Mesothelial cell of epicardium (in vitro differentiated cells): ENCODE data around the gene EIF2B2. TPM values are rescaled to one million over a fixed set of nuclear protein-coding genes. Genes with fewer than 3 reads are reported as not detected.

Experiments
- DNase-seq, 2 experiments: peaks; one replicate each; pipeline ENCODE4 v3.0.0; 2021; ENCODE audit warnings: low spot score in 2 of 2; ENCODE audit not compliant: unreplicated experiment in 2 of 2
- H3K27ac Mint-ChIP-seq: 2 replicates; pipeline ENCODE4 v1.8.0; 2021; ENCODE audit warnings: mixed read lengths
- H3K27me3 Mint-ChIP-seq: 2 replicates; pipeline ENCODE4 v1.8.0; 2021; ENCODE audit warnings: low read depth, mixed read lengths
- H3K36me3 Mint-ChIP-seq: 2 replicates; pipeline ENCODE4 v1.8.0; 2021; ENCODE audit warnings: mixed read lengths
- H3K4me1 Mint-ChIP-seq: 2 replicates; pipeline ENCODE4 v1.8.0; 2021; ENCODE audit warnings: mixed read lengths
- H3K4me3 Mint-ChIP-seq: 2 replicates; pipeline ENCODE4 v1.8.0; 2021; ENCODE audit warnings: mild to moderate bottlenecking, moderate library complexity, mixed read lengths
- H3K9me3 Mint-ChIP-seq: 2 replicates; pipeline ENCODE4 v1.8.0; 2021; ENCODE audit warnings: mixed read lengths
- CTCF ChIP-seq: fragments of 200-600 bp; sonication (generic); IDR thresholded peaks from one replicate; pipeline ENCODE4 v1.5.0; 2021; ENCODE audit warnings: antibody characterized with exemption; ENCODE audit not compliant: unreplicated experiment
- total RNA-seq: library from RNA; stranded (reverse); gene quantifications from 3 replicates; pipeline ENCODE4 v1.2.1, GENCODE V29; 2021

The EIF2B2 gene
- total RNA-seq, 1 donor from 2014 or later: 33.9 TPM

- peaks cover 29% of the 10 kb centered on the region for H3K36me3 Mint-ChIP-seq
- no peak for DNase-seq
- no peaks in the 10 kb centered on the region for H3K27me3 Mint-ChIP-seq
- no peak for TF ChIP-seq CTCF
- H3K27ac Mint-ChIP-seq: no peak overlapping the region
- H3K4me1 Mint-ChIP-seq: peaks cover 8% of the 10 kb centered on the region
- H3K4me3 Mint-ChIP-seq: no peak overlapping the region
- no peaks in the 10 kb centered on the region for H3K9me3 Mint-ChIP-seq
Measured at GRCh38 chr14:75040507-75040906, 37.8 kb downstream of the EIF2B2 start.

GRCh38 chr14:75040959-75041358 is 38.2 kb downstream of the EIF2B2 start:
- no peaks in the 10 kb centered on the region for H3K9me3 Mint-ChIP-seq
- no peak overlapping the region for H3K4me3 Mint-ChIP-seq
- no peaks in the 10 kb centered on the region for H3K27me3 Mint-ChIP-seq
- no peak overlapping the region for H3K27ac Mint-ChIP-seq
- peaks cover 27% of the 10 kb centered on the region for H3K36me3 Mint-ChIP-seq
- TF ChIP-seq CTCF: no peak
- peaks cover 8% of the 10 kb centered on the region for H3K4me1 Mint-ChIP-seq
- DNase-seq: no peak

- Mint-ChIP-seq H3K27me3 (no peaks in the 10 kb centered on the region), H3K9me3 (no peaks in the 10 kb centered on the region), H3K36me3 (peaks cover 29% of the 10 kb centered on the region), H3K4me1 (peaks cover 9% of the 10 kb centered on the region), H3K27ac (no peak overlapping the region), H3K4me3 (no peak overlapping the region)
- DNase-seq: no peak
- TF ChIP-seq CTCF: no peak
Measured at GRCh38 chr14:75041613-75042012, 38.9 kb downstream of the EIF2B2 start.

- H3K27ac Mint-ChIP-seq: no peak overlapping the region
- H3K36me3 Mint-ChIP-seq: peaks cover 26% of the 10 kb centered on the region
- H3K4me1 Mint-ChIP-seq: peaks cover 9% of the 10 kb centered on the region
- no peak overlapping the region for H3K4me3 Mint-ChIP-seq
- H3K27me3 Mint-ChIP-seq: no peaks in the 10 kb centered on the region
- no peaks in the 10 kb centered on the region for H3K9me3 Mint-ChIP-seq
- no peak for TF ChIP-seq CTCF
- no peak for DNase-seq
Measured at GRCh38 chr14:75042035-75042434, 39.3 kb downstream of the EIF2B2 start.

- H3K27me3 Mint-ChIP-seq: no peaks in the 10 kb centered on the region
- no peak for DNase-seq
- TF ChIP-seq CTCF: no peak
- H3K4me1 Mint-ChIP-seq: peaks cover 9% of the 10 kb centered on the region
- H3K4me3 Mint-ChIP-seq: no peak overlapping the region
- peaks cover 36% of the 10 kb centered on the region for H3K36me3 Mint-ChIP-seq
- no peak overlapping the region for H3K27ac Mint-ChIP-seq
- peaks cover 12% of the 10 kb centered on the region for H3K9me3 Mint-ChIP-seq
Measured at GRCh38 chr14:75044322-75044721, 41.6 kb downstream of the EIF2B2 start.

- H3K9me3 Mint-ChIP-seq: peaks cover 12% of the 10 kb centered on the region
Measured at GRCh38 chr14:75044752-75045151, 42.0 kb downstream of the EIF2B2 start.

More at GRCh38 chr14:75044752-75045151, 42.0 kb downstream of the EIF2B2 start:
- H3K36me3 Mint-ChIP-seq: peaks cover 38% of the 10 kb centered on the region
- H3K4me3 Mint-ChIP-seq: no peak overlapping the region
- H3K27me3 Mint-ChIP-seq: no peaks in the 10 kb centered on the region
- H3K27ac Mint-ChIP-seq: no peak overlapping the region
- peaks cover 9% of the 10 kb centered on the region for H3K4me1 Mint-ChIP-seq
- TF ChIP-seq CTCF: no peak
- DNase-seq: no peak
